IMR-90 (cell line): ENCODE results near the gene CCDC40. TPM values are rescaled to one million over a fixed set of nuclear protein-coding genes. Genes with fewer than 3 reads are reported as not detected.

Source experiments
- ATAC-seq: fragments of 200-7000 bp; cut with Tn5 transposase; 2 replicates; pipeline ENCODE4 v1.9.1; 2020; ENCODE audit warnings: low read depth, mild to moderate bottlenecking, moderate library complexity
- BruUV-seq: library from RNA; stranded (reverse); fragments of 400-500 nt; replicated peaks from 2 replicates; lab custom pipeline; 2021; lab: Mats Ljungman, UMichigan
- CTCF ChIA-PET: fragments of 300-600 bp; formaldehyde crosslinking; extraction: SDS; loops from one replicate; lab custom pipeline; 2021; ENCODE audit warnings: antibody characterized with exemption; lab: Yijun Ruan, JAX
- POLR2A ChIA-PET: fragments of 300-600 bp; sonication (Branson Sonifier 250); formaldehyde crosslinking; loops from one replicate; lab custom pipeline; 2022; ENCODE audit warnings: antibody characterized with exemption; ENCODE audit not compliant: unreplicated experiment; lab: Charles Lee
- DNase-seq: peaks from one replicate; pipeline ENCODE4 v3.0.0; 2013
- H2AFZ ChIP-seq: replicated peaks from 2 replicates; pipeline ENCODE3; 2013; ENCODE audit warnings: low read length, mild to moderate bottlenecking; ENCODE audit not compliant: poor library complexity
- H2AK5ac ChIP-seq: 2 replicates; pipeline ENCODE4 v1.6.1; 2013; ENCODE audit warnings: low read depth, low read length, inconsistent platforms
- H2AK9ac ChIP-seq: replicated peaks from 2 replicates; pipeline ENCODE3; 2013; ENCODE audit warnings: mild to moderate bottlenecking, low read depth, low read length, moderate library complexity; ENCODE audit not compliant: poor library complexity
- H2BK120ac ChIP-seq: 2 replicates; pipeline ENCODE4 v1.6.1; 2013; ENCODE audit warnings: low read depth, low read length, inconsistent platforms
- H2BK15ac ChIP-seq: 3 replicates; pipeline ENCODE4 v1.6.1; 2013; ENCODE audit warnings: low read depth, low read length, inconsistent platforms
- H2BK20ac ChIP-seq: 2 replicates; pipeline ENCODE4 v1.6.1; 2013; ENCODE audit warnings: low read depth, mild to moderate bottlenecking, inconsistent platforms, low read length, moderate library complexity
- H2BK5ac ChIP-seq: 2 replicates; pipeline ENCODE4 v1.6.1; 2013; ENCODE audit warnings: mild to moderate bottlenecking, low read depth, low read length, inconsistent platforms; ENCODE audit not compliant: poor library complexity, severe bottlenecking
- H3K14ac ChIP-seq: replicated peaks from 2 replicates; pipeline ENCODE4 v1.6.1; 2013; ENCODE audit warnings: low read depth, low read length, inconsistent platforms
- H3K18ac ChIP-seq: 2 replicates; pipeline ENCODE4 v1.6.1; 2013; ENCODE audit warnings: low read depth, low read length, control low read depth
- H3K23ac ChIP-seq: 2 replicates; pipeline ENCODE4 v1.6.1; 2013; ENCODE audit warnings: low read depth, low read length, inconsistent platforms
- H3K27ac ChIP-seq: 2 replicates; pipeline ENCODE4 v1.5.1; 2013; ENCODE audit warnings: mild to moderate bottlenecking, control low read depth, low read length; ENCODE audit not compliant: insufficient read depth
- H3K27me3 ChIP-seq: 2 replicates; pipeline ENCODE4 v1.6.1; 2013; ENCODE audit warnings: low read length; ENCODE audit not compliant: control insufficient read depth, insufficient read depth
- H3K36me3 ChIP-seq: 2 replicates; pipeline ENCODE4 v1.6.1; 2013; ENCODE audit warnings: low read length, mixed read lengths; ENCODE audit not compliant: control insufficient read depth, insufficient read depth
- H3K4ac ChIP-seq: 2 replicates; pipeline ENCODE4 v1.6.1; 2013; ENCODE audit warnings: low read depth, low read length, inconsistent platforms
- H3K4me1 ChIP-seq: 2 replicates; pipeline ENCODE4 v1.6.1; 2013; ENCODE audit warnings: low read length, mixed read lengths; ENCODE audit not compliant: control insufficient read depth, insufficient read depth
- H3K4me2 ChIP-seq: 2 replicates; pipeline ENCODE4 v1.6.1; 2013; ENCODE audit warnings: low read depth, mild to moderate bottlenecking, control low read depth, low read length, moderate library complexity
- H3K4me3 ChIP-seq: 2 replicates; pipeline ENCODE4 v1.5.1; 2013; ENCODE audit warnings: low read depth, mild to moderate bottlenecking, control low read depth, low read length, moderate library complexity; ENCODE audit not compliant: insufficient read depth
- H3K56ac ChIP-seq: 2 replicates; pipeline ENCODE4 v1.6.1; 2013; ENCODE audit warnings: low read length, inconsistent platforms; ENCODE audit not compliant: insufficient read depth; ENCODE audit errors: extremely low read depth
- H3K79me1 ChIP-seq, 2 experiments: 2 replicates each; pipeline ENCODE4 v1.6.1; 2013; ENCODE audit warnings: low read length in 2 of 2, inconsistent platforms in 1 of 2, low read depth in 1 of 2
- H3K9ac ChIP-seq: 2 replicates; pipeline ENCODE4 v1.6.1; 2013; ENCODE audit warnings: low read depth, low read length, control low read depth
- H3K9me1 ChIP-seq: 2 replicates; pipeline ENCODE4 v1.6.1; 2013; ENCODE audit warnings: low read length, inconsistent platforms; ENCODE audit not compliant: insufficient read depth
- H3K9me3 ChIP-seq: 2 replicates; pipeline ENCODE4 v1.6.1; 2013; ENCODE audit warnings: low read length; ENCODE audit not compliant: control insufficient read depth, insufficient read depth
- H4K20me1 ChIP-seq: 2 replicates; pipeline ENCODE4 v1.6.1; 2013; ENCODE audit warnings: low read length, inconsistent platforms; ENCODE audit not compliant: insufficient read depth
- H4K5ac ChIP-seq: 2 replicates; pipeline ENCODE4 v1.6.1; 2013; ENCODE audit warnings: mild to moderate bottlenecking, low read depth, low read length, control low read depth
- H4K8ac ChIP-seq, 2 experiments: 2 replicates each; pipeline ENCODE4 v1.6.1; 2013; ENCODE audit warnings: low read depth in 2 of 2, low read length in 2 of 2, control low read depth in 1 of 2, inconsistent platforms in 1 of 2
- H4K91ac ChIP-seq: 2 replicates; pipeline ENCODE4 v1.6.1; 2013; ENCODE audit warnings: low read depth, low read length, inconsistent platforms; ENCODE audit not compliant: insufficient read depth
- BHLHE40 ChIP-seq: fragments of 150-350 bp; IDR thresholded peaks from 2 replicates; pipeline ENCODE4 v1.6.1; 2016; ENCODE audit warnings: mild to moderate bottlenecking, low read depth, low read length
- CHD1 ChIP-seq: IDR thresholded peaks from 2 replicates; pipeline ENCODE4 v1.6.1; 2012; ENCODE audit warnings: low read depth, low read length, improper control_type of control experiment
- FOS ChIP-seq: fragments of 150-350 bp; IDR thresholded peaks from 2 replicates; pipeline ENCODE4 v1.6.1; 2016; ENCODE audit warnings: low read depth, low read length
- MAFK ChIP-seq: IDR thresholded peaks from 2 replicates; pipeline ENCODE4 v1.6.1; 2012; ENCODE audit warnings: low read depth, low read length, improper control_type of control experiment
- MXI1 ChIP-seq: IDR thresholded peaks from 2 replicates; pipeline ENCODE4 v1.6.1; 2012; ENCODE audit warnings: low read depth, mild to moderate bottlenecking, low read length, moderate library complexity, borderline replicate concordance
- POLR2A ChIP-seq: IDR thresholded peaks from 2 replicates; pipeline ENCODE4 v1.6.1; 2012; ENCODE audit warnings: mild to moderate bottlenecking, low read depth, low read length
- RAD21 ChIP-seq: IDR thresholded peaks from 2 replicates; pipeline ENCODE4 v1.6.1; 2012; ENCODE audit warnings: low read length, improper control_type of control experiment
- RCOR1 ChIP-seq: IDR thresholded peaks from 2 replicates; pipeline ENCODE4 v1.6.1; 2012; ENCODE audit warnings: mild to moderate bottlenecking, low read length, improper control_type of control experiment; ENCODE audit not compliant: insufficient replicate concordance
- RFX5 ChIP-seq: IDR thresholded peaks from 2 replicates; pipeline ENCODE4 v1.8.0; 2012; ENCODE audit warnings: low read depth, mild to moderate bottlenecking, low read length, moderate library complexity
- WGBS, 2 experiments: methylation state at CpG; one replicate each; pipeline versions ENCODE4 v1.1.5 to v1.1.7; 2013; ENCODE audit warnings: missing lambda C conversion rate in 2 of 2; ENCODE audit not compliant: insufficient read length in 1 of 2; ENCODE audit errors: extremely low coverage in 2 of 2; 5-methylcytosine and 5-hydroxymethylcytosine counted together
- dilution Hi-C: fragments of 300-500 bp; cut with HindIII; formaldehyde crosslinking; loops from one replicate; pipeline ENCODE4 v1.14.3; 2018; ENCODE audit warnings: low sequenced_read_pairs; ENCODE audit not compliant: unreplicated experiment
- in situ Hi-C: fragments of 300-500 bp; cut with MboI; formaldehyde crosslinking; loops from 3 replicates; pipeline ENCODE4 v1.14.3; 2019; ENCODE audit warnings: low sequenced_read_pairs, inconsistent platforms, mixed read lengths
- intact Hi-C: fragments of 100-400 bp; cut with micrococcal nuclease; formaldehyde crosslinking; loops from 2 replicates; pipeline ENCODE4 v1.10.0; 2022
- polyA plus RNA-seq, 3 experiments: library from polyadenylated mRNA; depleted of rRNA; stranded (reverse); fragments of >200 nt; gene quantifications; 2 replicates each; pipeline ENCODE4 v1.2.3, GENCODE V29; 2012; ENCODE audit warnings: low replicate concordance in 1 of 3
- total RNA-seq: library from RNA; depleted of rRNA; stranded (reverse); fragments of >200 nt; gene quantifications from 2 replicates; pipeline ENCODE4 v1.2.3, GENCODE V29; 2012
- TF ChIP-seq, protein P1 (sequence below): fragments of 150-350 bp; IDR thresholded peaks from 2 replicates; pipeline ENCODE4 v1.6.1; 2017; ENCODE audit warnings: mild to moderate bottlenecking, antibody characterized with exemption, low read length, low read depth
- TF ChIP-seq, protein P2 (sequence below): fragments of 150-350 bp; IDR thresholded peaks from 2 replicates; pipeline ENCODE4 v1.6.1; 2016; ENCODE audit warnings: low read depth, mild to moderate bottlenecking, low read length, moderate library complexity, borderline replicate concordance
- TF ChIP-seq, protein P3 (sequence below): conservative IDR thresholded peaks from 2 replicates; pipeline ENCODE4 v1.5.1; 2012; ENCODE audit warnings: mild to moderate bottlenecking, low read depth, low read length, improper control_type of control experiment

CCDC40 gene
- total and polyA plus RNA-seq, 2 of the 4 experiments (the other 2 are of a cell fraction), result 0.90 to 4.7 TPM

DNA sequence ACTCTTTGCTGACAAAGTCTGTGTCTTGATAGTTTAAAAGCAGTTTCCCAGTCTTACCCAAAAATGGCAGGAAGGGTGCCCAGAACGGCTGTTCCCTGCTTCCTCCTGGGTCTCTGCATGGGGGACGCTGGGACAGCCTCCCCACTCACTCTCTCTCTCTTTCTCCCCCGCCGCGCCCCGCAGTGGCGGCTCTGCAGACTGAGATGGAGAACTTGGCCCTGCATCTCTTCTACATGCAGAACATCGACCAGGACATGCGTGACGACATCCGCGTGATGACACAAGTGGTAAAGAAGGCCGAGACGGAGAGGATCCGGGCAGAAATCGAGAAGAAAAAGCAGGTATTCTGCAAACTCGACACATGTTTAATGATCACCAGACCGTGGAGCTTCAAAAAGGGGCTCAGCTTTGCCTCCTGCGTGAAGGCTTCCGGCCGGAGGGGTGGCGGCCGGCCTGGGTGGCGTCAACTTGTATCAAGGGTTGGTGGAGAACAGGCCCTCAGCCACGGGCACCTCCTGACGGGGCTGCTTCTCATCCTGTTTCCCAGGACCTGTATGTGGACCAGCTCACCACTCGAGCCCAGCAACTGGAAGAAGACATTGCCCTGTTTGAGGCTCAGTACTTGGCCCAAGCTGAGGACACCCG is 22.0 kb downstream of the CCDC40 start:
- Histone ChIP-seq H2BK15ac (no peak overlapping the region), H2AK9ac (no peak overlapping the region), H2BK20ac (no peak overlapping the region)

More for the DNA sequence above, 22.0 kb downstream of the CCDC40 start:
- no peak overlapping the region for H2BK120ac ChIP-seq
- no peaks in the 10 kb centered on the region for H3K9me1 ChIP-seq
- H3K9ac ChIP-seq, result no peak overlapping the region
- no peak overlapping the region for H4K91ac ChIP-seq
- H3K79me1 ChIP-seq, result no peaks in the 10 kb centered on the region
- H2AFZ ChIP-seq, result no peak overlapping the region
- no peak overlapping the region for H2BK5ac ChIP-seq
- TF ChIP-seq MXI1, result no peak
- TF ChIP-seq, protein P1, sequence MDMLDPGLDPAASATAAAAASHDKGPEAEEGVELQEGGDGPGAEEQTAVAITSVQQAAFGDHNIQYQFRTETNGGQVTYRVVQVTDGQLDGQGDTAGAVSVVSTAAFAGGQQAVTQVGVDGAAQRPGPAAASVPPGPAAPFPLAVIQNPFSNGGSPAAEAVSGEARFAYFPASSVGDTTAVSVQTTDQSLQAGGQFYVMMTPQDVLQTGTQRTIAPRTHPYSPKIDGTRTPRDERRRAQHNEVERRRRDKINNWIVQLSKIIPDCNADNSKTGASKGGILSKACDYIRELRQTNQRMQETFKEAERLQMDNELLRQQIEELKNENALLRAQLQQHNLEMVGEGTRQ, result no peak
- TF ChIP-seq RAD21, result no peak
- TF ChIP-seq MAFK, result no peak
- TF ChIP-seq BHLHE40, result no peak
- TF ChIP-seq POLR2A, result no peak
- no peak for TF ChIP-seq RFX5
- TF ChIP-seq, protein P2, sequence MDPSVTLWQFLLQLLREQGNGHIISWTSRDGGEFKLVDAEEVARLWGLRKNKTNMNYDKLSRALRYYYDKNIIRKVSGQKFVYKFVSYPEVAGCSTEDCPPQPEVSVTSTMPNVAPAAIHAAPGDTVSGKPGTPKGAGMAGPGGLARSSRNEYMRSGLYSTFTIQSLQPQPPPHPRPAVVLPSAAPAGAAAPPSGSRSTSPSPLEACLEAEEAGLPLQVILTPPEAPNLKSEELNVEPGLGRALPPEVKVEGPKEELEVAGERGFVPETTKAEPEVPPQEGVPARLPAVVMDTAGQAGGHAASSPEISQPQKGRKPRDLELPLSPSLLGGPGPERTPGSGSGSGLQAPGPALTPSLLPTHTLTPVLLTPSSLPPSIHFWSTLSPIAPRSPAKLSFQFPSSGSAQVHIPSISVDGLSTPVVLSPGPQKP, result no peak
- TF ChIP-seq, protein P3, sequence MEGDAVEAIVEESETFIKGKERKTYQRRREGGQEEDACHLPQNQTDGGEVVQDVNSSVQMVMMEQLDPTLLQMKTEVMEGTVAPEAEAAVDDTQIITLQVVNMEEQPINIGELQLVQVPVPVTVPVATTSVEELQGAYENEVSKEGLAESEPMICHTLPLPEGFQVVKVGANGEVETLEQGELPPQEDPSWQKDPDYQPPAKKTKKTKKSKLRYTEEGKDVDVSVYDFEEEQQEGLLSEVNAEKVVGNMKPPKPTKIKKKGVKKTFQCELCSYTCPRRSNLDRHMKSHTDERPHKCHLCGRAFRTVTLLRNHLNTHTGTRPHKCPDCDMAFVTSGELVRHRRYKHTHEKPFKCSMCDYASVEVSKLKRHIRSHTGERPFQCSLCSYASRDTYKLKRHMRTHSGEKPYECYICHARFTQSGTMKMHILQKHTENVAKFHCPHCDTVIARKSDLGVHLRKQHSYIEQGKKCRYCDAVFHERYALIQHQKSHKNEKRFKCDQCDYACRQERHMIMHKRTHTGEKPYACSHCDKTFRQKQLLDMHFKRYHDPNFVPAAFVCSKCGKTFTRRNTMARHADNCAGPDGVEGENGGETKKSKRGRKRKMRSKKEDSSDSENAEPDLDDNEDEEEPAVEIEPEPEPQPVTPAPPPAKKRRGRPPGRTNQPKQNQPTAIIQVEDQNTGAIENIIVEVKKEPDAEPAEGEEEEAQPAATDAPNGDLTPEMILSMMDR, result no peak
- no peak for TF ChIP-seq RCOR1
- no peak for TF ChIP-seq CHD1
- no peak for TF ChIP-seq FOS
- H4K20me1 ChIP-seq, result no peaks in the 10 kb centered on the region
- no peak overlapping the region for H3K4me3 ChIP-seq
- H3K18ac ChIP-seq, result no peak overlapping the region
- no peak overlapping the region for H3K56ac ChIP-seq
- DNase-seq (no peak), ATAC-seq (no peak)
- peaks cover 7% of the 10 kb centered on the region; the same call in 1 of the 2 replicates for H3K36me3 ChIP-seq
- no peak overlapping the region for H3K23ac ChIP-seq
- in situ Hi-C loops (no loop called here), intact Hi-C loops (no loop called here), dilution Hi-C loops (no loop called here)
- 94% methylated on average over 11 of the region's 28 CpGs; no CpG with 5 or more reads in 1 of the 2 experiments for WGBS, 2 experiments
- H4K5ac ChIP-seq, result no peak overlapping the region
- CTCF ChIA-PET, result no interaction called here
- no peaks in the 10 kb centered on the region for H3K9me3 ChIP-seq
- no TSS peak for BruUV-seq
- H2AK5ac ChIP-seq, result no peak overlapping the region
- H3K14ac ChIP-seq, result no peak overlapping the region
- no peak overlapping the region for H3K4ac ChIP-seq
- H4K8ac ChIP-seq, result no peak overlapping the region
- no peak overlapping the region for H3K4me2 ChIP-seq
- H3K4me1 ChIP-seq, result peaks cover 4% of the 10 kb centered on the region
- H3K27ac ChIP-seq, result no peak overlapping the region
- POLR2A ChIA-PET, result no interaction called here
- H3K27me3 ChIP-seq, result no peaks in the 10 kb centered on the region
